HK-2 (cell line): Measurements from ENCODE around the gene OIT3.

Source experiments
- DNase-seq: peaks from one replicate; pipeline ENCODE4 v3.0.0-alpha.2; 2018; ENCODE audit not compliant: unreplicated experiment

Gene OIT3

GRCh38 chr10:72893136-72893798, at the start of gene OIT3:
Gene OIT3 (plus strand): TSS chr10:72893739. CDS start chr10:72893799, 60 bp downstream.
- no peak for DNase-seq

GRCh38 chr10:72846238-72846637, 47.3 kb upstream of the OIT3 start:
- DNase-seq, result peak; percentile 51

DNA sequence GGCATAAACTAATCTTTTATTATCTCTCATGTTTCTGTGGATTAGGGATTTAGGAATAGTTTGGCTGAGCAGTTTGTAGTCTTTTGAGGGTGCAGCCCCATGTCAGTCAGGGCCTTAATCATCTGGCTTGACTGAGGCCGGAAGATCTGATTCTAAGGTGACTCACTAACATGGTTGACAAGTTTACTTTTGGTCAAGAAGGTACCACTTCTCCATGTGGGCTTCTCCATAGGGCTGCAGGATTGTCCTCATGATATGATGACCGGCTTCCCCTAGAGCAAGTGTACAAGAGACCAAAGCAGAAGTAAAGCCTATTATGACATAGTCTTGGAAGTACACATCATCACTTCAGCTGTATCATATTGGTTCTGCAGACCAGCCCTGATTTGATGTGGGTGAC, 45.9 kb upstream of the OIT3 start:
- DNase-seq, result no peak

DNA sequence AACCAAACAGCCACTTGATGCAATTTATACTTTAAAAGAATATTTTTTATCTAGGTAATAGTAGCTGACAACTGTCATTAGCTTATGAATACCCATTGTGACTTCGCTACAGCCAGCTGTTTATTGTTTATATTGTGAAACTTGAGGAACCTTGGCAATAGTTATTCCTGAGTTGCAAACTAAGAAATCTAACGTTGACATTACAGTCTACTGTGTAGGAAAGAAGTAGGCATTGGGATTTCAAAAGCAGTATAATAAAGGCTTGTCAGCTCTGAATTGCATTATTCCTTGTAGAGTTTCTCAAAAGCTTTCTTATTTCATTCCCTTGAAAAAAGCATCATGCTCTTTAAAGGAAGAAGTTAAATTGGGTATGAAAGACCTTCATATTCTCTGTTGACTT, 42.7 kb upstream of the OIT3 start:
- no peak for DNase-seq

DNA sequence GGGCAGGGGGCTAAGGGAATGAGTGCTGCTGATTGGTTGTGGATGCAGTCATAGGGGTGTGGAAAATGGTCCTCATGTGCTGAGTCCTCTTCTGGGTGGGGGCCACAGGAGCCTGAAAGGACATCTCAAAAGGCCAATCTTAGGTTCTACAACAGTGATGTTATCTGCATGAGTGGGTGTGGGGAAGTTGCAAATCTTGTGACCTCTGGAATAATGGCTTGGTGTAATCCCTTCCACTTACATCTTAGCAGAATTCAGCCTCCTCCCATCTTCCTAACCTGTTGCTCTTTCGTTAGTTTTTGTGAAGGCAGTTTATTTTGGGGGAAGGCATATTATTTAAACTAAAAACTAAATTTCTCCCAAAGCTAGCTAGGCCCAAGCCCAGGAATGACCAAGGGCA, 42.0 kb upstream of the OIT3 start:
- DNase-seq, result no peak

- no peak for DNase-seq
Observed at GRCh38 chr10:72852508-72852907, 41.0 kb upstream of the OIT3 start.

DNA sequence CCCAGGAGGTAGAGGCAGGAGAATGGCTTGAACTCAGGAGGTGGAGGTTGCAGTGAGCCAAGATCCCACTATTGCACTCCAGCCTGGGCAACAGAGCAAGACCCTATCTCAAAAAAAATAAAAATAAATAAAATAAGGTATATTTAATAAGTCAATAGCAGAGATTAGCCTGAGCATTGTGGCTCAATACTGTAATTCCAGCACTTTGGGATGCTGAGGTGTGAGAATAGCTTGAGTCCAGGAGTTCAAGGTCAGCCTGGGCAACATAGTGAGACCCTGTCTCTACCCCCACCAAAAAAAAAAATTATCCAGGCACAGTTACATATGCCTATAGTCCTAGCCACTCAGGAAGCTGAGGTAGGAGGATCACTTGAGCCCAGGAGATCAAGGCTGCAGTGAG, 38.4 kb upstream of the OIT3 start:
- DNase-seq, result no peak

GRCh38 chr10:72855790-72856189, 37.7 kb upstream of the OIT3 start:
- no peak for DNase-seq

- no peak for DNase-seq
Observed at GRCh38 chr10:72858067-72858466, 35.5 kb upstream of the OIT3 start.

DNA sequence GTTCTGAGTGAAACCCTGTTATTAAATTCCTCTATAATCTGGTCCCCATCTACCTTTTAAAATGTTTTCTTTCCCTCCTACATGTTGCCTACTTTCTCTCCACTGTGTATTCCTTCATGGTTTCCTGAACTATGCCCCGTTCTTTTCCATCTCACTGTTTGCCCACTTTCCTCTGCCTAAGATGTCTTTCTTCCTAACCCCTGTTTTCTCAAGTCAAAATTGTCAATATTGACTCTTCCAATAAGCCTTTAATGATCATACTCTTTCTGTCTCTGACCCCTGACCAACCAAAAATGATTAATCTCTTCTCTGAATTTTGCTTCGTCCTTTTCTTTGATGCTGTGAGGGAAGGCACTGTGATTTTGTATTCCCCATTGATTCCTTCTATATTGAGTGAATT, 30.6 kb upstream of the OIT3 start:
- no peak for DNase-seq

GRCh38 chr10:72875250-72876055, 18.1 kb upstream of the OIT3 start:
- DNase-seq, result no peak

DNA sequence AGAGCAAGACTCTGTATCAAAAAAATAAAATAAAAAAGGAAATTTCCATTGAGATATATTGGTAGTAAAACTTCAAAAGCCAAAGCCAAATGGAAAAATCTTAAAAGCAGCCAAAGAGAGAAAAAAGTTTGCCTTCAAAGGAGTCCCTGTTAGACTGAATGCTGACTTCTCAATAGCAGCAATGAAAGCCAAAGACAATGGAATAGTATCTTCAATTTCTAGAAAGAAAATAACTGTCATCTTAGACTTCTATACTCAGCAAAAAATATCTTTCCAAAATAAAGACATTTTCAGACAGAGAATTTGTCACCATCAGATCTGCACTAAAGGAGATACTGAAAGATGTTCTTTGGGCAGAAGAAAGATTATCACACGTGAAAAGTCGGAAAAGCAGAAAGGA, 14.3 kb upstream of the OIT3 start:
- DNase-seq, result no peak

DNA sequence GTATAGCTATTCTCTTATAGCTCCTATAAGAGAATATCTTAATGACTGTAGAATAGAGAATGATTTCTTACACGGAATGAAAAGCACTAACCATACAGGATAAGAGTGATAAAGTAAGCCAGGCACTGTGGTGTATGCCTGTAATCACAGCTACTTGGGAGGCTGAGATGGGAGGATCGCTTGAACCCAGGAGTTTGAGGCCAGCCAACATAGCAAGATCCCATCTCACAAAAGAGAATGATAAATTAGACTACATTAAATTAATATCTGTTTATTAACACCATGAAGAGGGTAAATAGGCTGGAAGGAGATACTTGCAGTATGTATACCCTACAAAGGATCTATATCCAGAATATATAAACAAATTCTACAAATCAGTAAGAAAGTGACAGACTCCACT, 12.2 kb upstream of the OIT3 start:
- no peak for DNase-seq

DNA sequence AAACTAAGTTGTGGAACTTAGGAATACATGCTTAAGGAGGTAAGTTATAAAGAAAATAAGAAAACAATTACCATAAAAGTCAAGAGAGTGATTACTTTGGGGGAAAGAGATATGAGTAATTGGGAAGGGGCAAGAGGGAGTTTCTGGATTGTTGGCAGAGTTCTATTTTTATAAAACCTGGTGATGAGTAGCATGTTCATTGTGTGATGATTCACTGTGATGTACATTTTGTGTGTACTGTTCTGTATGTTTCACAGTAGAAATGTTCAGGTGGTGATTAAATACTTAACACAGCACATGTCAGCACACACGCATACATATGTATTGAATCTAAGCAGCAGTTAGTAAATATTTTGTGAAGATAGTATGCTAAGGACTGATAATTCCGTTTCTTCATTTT, 9.7 kb upstream of the OIT3 start:
- DNase-seq, result no peak

GRCh38 chr10:72885953-72886352, 7.6 kb upstream of the OIT3 start:
- no peak for DNase-seq

GRCh38 chr10:72886621-72887020, 6.9 kb upstream of the OIT3 start:
- DNase-seq, result no peak

GRCh38 chr10:72887043-72887442, 6.5 kb upstream of the OIT3 start:
- DNase-seq, result no peak

DNA sequence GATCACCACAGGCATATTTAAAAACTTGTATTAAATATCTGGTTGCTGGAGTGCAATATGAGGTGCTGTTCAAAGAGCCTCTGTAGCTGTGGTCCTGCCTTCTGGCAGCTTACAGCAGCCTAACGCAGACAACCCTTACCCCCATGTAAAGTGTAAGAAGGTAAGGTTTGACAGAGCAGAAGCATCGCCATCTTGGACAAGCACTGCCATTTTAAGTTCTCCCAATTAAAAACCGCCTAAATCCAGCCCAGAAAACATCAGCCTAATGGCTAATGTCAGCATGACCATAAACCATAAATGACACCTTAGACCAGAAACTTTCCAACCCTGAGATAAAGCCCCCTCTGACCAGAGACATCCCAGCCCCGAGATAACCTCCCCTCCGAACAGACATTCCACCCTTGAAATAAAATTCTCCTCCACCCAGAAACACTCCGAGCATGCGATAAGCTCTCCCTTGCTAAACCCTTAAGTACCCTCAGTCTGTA, 5.3 kb upstream of the OIT3 start:
- DNase-seq, result no peak

- DNase-seq, result no peak
Observed at GRCh38 chr10:72889391-72889831, 4.1 kb upstream of the OIT3 start.

DNA sequence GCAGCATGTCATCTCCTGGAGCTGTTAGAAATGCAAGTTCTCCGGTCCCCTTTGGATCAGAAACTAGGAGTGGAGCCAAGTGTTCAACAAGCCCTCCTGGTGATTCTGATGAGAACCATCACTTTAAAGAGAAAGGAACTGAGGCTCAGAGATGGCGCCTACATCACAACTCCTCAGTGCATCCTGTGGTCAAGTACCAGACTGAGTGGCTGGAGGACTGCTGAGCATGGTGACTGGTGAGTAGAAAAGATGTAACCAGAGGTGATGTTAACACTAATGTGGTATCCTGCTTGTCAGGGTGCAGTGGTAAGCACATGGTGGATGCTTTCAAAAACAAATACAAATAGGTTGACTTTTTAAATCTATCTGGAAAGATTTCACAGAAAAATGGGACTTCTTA, 3.5 kb upstream of the OIT3 start:
- no peak for DNase-seq

DNA sequence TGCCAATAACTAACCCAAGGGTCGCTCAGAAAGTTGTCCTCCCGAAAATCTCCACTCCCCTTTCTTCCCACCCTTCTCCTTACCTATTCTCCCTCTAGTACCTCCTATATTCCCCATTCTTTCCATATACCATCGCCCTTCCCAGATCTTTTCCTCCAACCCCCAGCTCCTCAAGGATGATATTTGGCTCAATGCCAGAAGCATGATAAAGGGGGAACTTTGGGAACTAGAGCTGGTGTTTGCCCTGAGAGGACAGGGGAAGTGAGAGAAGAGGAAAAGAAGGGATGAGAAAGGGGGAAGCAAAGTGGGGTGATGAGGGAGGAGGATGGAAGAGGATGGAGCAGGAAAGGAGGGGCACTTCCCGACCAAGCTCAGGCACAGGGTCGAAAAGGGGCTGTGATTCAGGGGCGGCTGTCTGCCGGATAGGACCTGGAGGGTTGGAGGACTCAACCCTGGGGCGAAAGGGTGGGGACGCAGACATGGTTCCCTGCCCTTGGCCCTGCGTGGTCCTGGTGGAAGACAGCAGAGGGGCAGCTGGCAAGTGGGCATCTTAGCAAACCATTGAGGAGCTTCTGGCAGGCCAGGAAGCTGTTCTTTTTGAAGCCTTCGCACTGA, 1.8 kb downstream of the OIT3 start:
- DNase-seq, result no peak

DNA sequence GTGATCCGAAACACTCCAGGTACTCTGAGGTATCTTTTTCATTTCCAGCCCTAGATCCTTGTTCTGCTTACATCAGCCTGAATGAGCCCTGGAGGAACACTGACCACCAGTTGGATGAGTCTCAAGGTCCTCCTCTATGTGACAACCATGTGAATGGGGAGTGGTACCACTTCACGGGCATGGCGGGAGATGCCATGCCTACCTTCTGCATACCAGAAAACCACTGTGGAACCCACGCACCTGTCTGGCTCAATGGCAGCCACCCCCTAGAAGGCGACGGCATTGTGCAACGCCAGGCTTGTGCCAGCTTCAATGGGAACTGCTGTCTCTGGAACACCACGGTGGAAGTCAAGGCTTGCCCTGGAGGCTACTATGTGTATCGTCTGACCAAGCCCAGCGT, 5.1 kb downstream of the OIT3 start:
- no peak for DNase-seq

- no peak for DNase-seq
Observed at GRCh38 chr10:72899545-72899944, 6.0 kb downstream of the OIT3 start.
